Spleen (tissue), 11 donors: ENCODE results near the gene ERICH4. TPM values are rescaled to one million over a fixed set of nuclear protein-coding genes. Genes with fewer than 3 reads are reported as not detected.

Source experiments
- DNase-seq: peaks from one replicate; pipeline ENCODE4 v3.0.0-alpha.2; 2020
- H3K27ac ChIP-seq, 8 donors: fragments of 200-600 bp; sonication (generic) in 7 of 8; 1 replicate in 4 of 8; 2 replicates in 4 of 8; pipeline versions ENCODE4 v1.5.0 to v1.8.0; 2016 to 2021; ENCODE audit warnings: inconsistent platforms in 4 of 8, mild to moderate bottlenecking in 4 of 8, moderate library complexity in 1 of 8
- H3K27me3 ChIP-seq, 7 donors: fragments of 200-600 bp; sonication (generic) in 6 of 7; replicated peaks in 1 of 7; 1 replicate in 4 of 7; 2 replicates in 3 of 7; pipeline versions ENCODE4 v1.5.0 to v1.8.0; 2016 to 2021; ENCODE audit warnings: inconsistent platforms in 3 of 7, mild to moderate bottlenecking in 1 of 7
- H3K36me3 ChIP-seq, 6 donors: fragments of 200-600 bp; sonication (generic) in 5 of 6; 1 replicate in 4 of 6; 2 replicates in 2 of 6; pipeline versions ENCODE4 v1.5.0 to v1.8.0; 2016 to 2021; ENCODE audit warnings: inconsistent platforms in 2 of 6
- H3K4me1 ChIP-seq, 6 donors: fragments of 200-600 bp; sonication (generic) in 5 of 6; 1 replicate in 3 of 6; 2 replicates in 3 of 6; pipeline versions ENCODE4 v1.5.0 to v1.8.0; 2016 to 2021; ENCODE audit warnings: inconsistent platforms in 3 of 6
- H3K4me3 ChIP-seq, 8 donors: fragments of 200-600 bp; sonication (generic) in 7 of 8; 1 replicate in 4 of 8; 2 replicates in 4 of 8; pipeline versions ENCODE4 v1.5.0 to v1.8.0; 2016 to 2021; ENCODE audit warnings: inconsistent platforms in 4 of 8, mild to moderate bottlenecking in 4 of 8, moderate library complexity in 2 of 8
- H3K9me3 ChIP-seq, 8 donors: fragments of 200-600 bp; sonication (generic) in 7 of 8; 1 replicate in 4 of 8; 2 replicates in 4 of 8; pipeline versions ENCODE4 v1.5.0 to v1.8.0; 2016 to 2021; ENCODE audit warnings: inconsistent platforms in 4 of 8
- POLR2A ChIP-seq, 3 donors: fragments of 450-650 bp; IDR thresholded peaks; one replicate each; pipeline ENCODE4 v1.5.1; 2017; ENCODE audit warnings: antibody characterized with exemption in 3 of 3, mild to moderate bottlenecking in 1 of 3
- POLR2AphosphoS5 ChIP-seq, 3 donors: sonication (generic); formaldehyde crosslinking; IDR thresholded peaks; one replicate each; pipeline ENCODE4 v1.5.1; 2017; ENCODE audit warnings: antibody characterized with exemption in 3 of 3
- WGBS, 5 donors: extraction: QIAGEN DNeasy Blood & Tissue Kit in 3 of 5; methylation state at CpG; one replicate each; pipeline versions ENCODE4 v1.1.5 to v1.1.7; 2013 to 2018; 5-methylcytosine and 5-hydroxymethylcytosine counted together
- intact Hi-C: fragments of 100-400 bp; cut with DNase I; formaldehyde crosslinking; loops from one replicate; pipeline ENCODE4 v1.15.0; 2023; ENCODE audit warnings: low total_unique reads
- polyA plus RNA-seq, 3 donors: library from polyadenylated mRNA; stranded (reverse); fragments of 200-250 nt; gene quantifications; one replicate each; pipeline ENCODE4 v1.2.1, GENCODE V29; 2013
- total RNA-seq, 7 donors: library from RNA; depleted of rRNA in 3 of 7; stranded (reverse); fragments of >200 nt in 3 of 7; fragmentation: NEBNext Ultra II Directional in 4 of 7; extraction: Animal tissue kit (Norgen Biotek cat#: 25700) in 4 of 7; gene quantifications; one replicate each; pipeline versions ENCODE4 v1.1.0 to v1.2.1, GENCODE V29; 2016 to 2021
- TF ChIP-seq, protein P1 (sequence below), 11 experiments: fragments of 200-600 bp in 7 of 11; fragments of 450-650 bp in 4 of 11; sonication (generic) in 4 of 11; IDR thresholded peaks in 8 of 11; conservative IDR thresholded peaks in 3 of 11; 1 replicate in 7 of 11; 2 replicates in 4 of 11; pipeline versions ENCODE4 v1.4.0 to v1.8.0; 2016 to 2021; ENCODE audit warnings: antibody characterized with exemption in 11 of 11, inconsistent platforms in 4 of 11, mild to moderate bottlenecking in 1 of 11
- donor health status: healthy with polysubstance abuse.
- donor health status: DM: no; HTN: no; CAD: no; lungs with moderate emphysema.
- donor health status: DM: no; HTN: no; CAD: no.
- donor health status: Bipolar disorder and iron deficiency.
- donor health status: healthy.
- donor health status: DM: no; HTN: no; CAD: no.
- donor health status: DM: yes; HTN: yes; CAD: no.

ERICH4 gene
- total and polyA plus RNA-seq, 10 donors, result 0.65 TPM; not detected in 9

GRCh38 chr19:41435936-41436673 lies 6.9 kb upstream of the ERICH4 start:
- Histone ChIP-seq H3K4me3 (no peak overlapping the region), H3K9me3 (no peaks in the 10 kb centered on the region), H3K36me3 (peaks cover 0 to 72% (median 37%) of the 10 kb centered on the region in 6 donors), H3K27me3 (no peaks in the 10 kb centered on the region), H3K4me1 (peaks cover 5 to 44% (median 23%) of the 10 kb centered on the region in 6 donors), H3K27ac (no peak overlapping the region)
- WGBS, 5 donors, result 94 to 98% (median 97%) methylated on average over 19 of the region's 19 CpGs
- TF ChIP-seq POLR2AphosphoS5 (IDR thresholded peaks at IDR 0.05) (no peak), POLR2A (IDR thresholded peaks at IDR 0.05) (no peak)
- TF ChIP-seq, protein P1, sequence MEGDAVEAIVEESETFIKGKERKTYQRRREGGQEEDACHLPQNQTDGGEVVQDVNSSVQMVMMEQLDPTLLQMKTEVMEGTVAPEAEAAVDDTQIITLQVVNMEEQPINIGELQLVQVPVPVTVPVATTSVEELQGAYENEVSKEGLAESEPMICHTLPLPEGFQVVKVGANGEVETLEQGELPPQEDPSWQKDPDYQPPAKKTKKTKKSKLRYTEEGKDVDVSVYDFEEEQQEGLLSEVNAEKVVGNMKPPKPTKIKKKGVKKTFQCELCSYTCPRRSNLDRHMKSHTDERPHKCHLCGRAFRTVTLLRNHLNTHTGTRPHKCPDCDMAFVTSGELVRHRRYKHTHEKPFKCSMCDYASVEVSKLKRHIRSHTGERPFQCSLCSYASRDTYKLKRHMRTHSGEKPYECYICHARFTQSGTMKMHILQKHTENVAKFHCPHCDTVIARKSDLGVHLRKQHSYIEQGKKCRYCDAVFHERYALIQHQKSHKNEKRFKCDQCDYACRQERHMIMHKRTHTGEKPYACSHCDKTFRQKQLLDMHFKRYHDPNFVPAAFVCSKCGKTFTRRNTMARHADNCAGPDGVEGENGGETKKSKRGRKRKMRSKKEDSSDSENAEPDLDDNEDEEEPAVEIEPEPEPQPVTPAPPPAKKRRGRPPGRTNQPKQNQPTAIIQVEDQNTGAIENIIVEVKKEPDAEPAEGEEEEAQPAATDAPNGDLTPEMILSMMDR (IDR thresholded peaks at IDR 0.05 in 8 of 11, conservative IDR thresholded peaks at IDR 0.05 in 3 of 11), result no peak
- peak; percentile 36 for DNase-seq
- intact Hi-C loops, result no loop called here

DNA sequence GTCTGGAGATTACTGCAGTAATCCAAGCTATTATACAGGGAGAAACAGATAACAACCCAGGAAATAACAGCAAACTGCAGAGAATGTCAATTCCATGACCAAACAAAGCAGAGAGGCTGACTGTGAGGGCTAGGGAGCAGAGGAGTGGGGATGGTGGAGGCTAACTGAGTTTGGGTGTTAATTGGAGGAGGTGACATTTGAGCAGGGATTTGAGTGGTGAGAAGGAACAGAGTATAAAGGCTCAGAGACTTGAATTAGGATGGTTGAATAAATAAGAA lies 6.3 kb upstream of the ERICH4 start:
- Histone ChIP-seq H3K36me3 (peaks cover 0 to 67% (median 31%) of the 10 kb centered on the region in 6 donors), H3K4me1 (peaks cover 5 to 38% (median 20%) of the 10 kb centered on the region in 6 donors), H3K27me3 (no peaks in the 10 kb centered on the region), H3K9me3 (no peaks in the 10 kb centered on the region), H3K27ac (no peak overlapping the region), H3K4me3 (no peak overlapping the region)
- no peak for DNase-seq
- TF ChIP-seq POLR2AphosphoS5 (IDR thresholded peaks at IDR 0.05) (no peak), POLR2A (IDR thresholded peaks at IDR 0.05) (no peak)
- TF ChIP-seq, protein P1 (IDR thresholded peaks at IDR 0.05 in 8 of 11, conservative IDR thresholded peaks at IDR 0.05 in 3 of 11), result no peak
- intact Hi-C loops, result no loop called here

- TF ChIP-seq POLR2A (IDR thresholded peaks at IDR 0.05) (no peak), POLR2AphosphoS5 (IDR thresholded peaks at IDR 0.05) (no peak)
- TF ChIP-seq, protein P1 (IDR thresholded peaks at IDR 0.05 in 8 of 11, conservative IDR thresholded peaks at IDR 0.05 in 3 of 11), result no peak
- H3K9me3 ChIP-seq, result no peaks in the 10 kb centered on the region
- DNase-seq, result no peak
- H3K36me3 ChIP-seq, result peaks cover 0 to 53% (median 21%) of the 10 kb centered on the region in 6 donors
- peaks cover 5 to 35% (median 20%) of the 10 kb centered on the region in 6 donors for H3K4me1 ChIP-seq
- no peaks in the 10 kb centered on the region for H3K27me3 ChIP-seq
- H3K27ac ChIP-seq, result no peak overlapping the region
- no peak overlapping the region for H3K4me3 ChIP-seq
- intact Hi-C loops, result no loop called here
- WGBS, 5 donors, result 90 to 98% (median 94%) methylated on average over 7 of the region's 7 CpGs
These were observed 4.9 kb upstream of the ERICH4 start for GRCh38 chr19:41437944-41438574.

GRCh38 chr19:41439441-41440222 lies 3.3 kb upstream of the ERICH4 start, which contains the start of gene DMAC2:
DMAC2 (minus strand) TSS chr19:41439912; CDS start chr19:41439899, 13 bp downstream.
- Histone ChIP-seq H3K36me3 (peaks cover 0 to 37% (median 14%) of the 10 kb centered on the region in 6 donors), H3K4me1 (peaks cover 5 to 32% (median 20%) of the 10 kb centered on the region in 6 donors), H3K4me3 (peak within 1 kb of the TSS; percentile 48 to 94 (median 76)), H3K9me3 (no peaks in the 10 kb centered on the region), H3K27me3 (no peaks in the 10 kb centered on the region), H3K27ac (peak within 1 kb of the TSS; percentile 88 to 96 (median 93))
- TF ChIP-seq POLR2A (IDR thresholded peaks at IDR 0.05) (peak in 1 of 3 donors; percentile 10), POLR2AphosphoS5 (IDR thresholded peaks at IDR 0.05) (peak; percentile 86 to 90 (median 88))
- TF ChIP-seq, protein P1 (IDR thresholded peaks at IDR 0.05 in 8 of 11, conservative IDR thresholded peaks at IDR 0.05 in 3 of 11), result peak in 10 of 11 experiments; percentile 25 to 70 (median 53)
- 0 to 1% (median 1%) methylated on average over 29 to 40 of the region's 40 CpGs for WGBS, 5 donors
- intact Hi-C loops, result no loop called here
- DNase-seq, result peak; percentile 98
